IPS DF 19.7 (cell line): ENCODE data around the gene MTCL3.
"Not testable (repeated sequence)": the region's sequence is repeated elsewhere in the genome, so short reads cannot be mapped to it uniquely, and the experiment has no call there.

ENCODE experiments used
- DNase-seq: peaks from one replicate; pipeline ENCODE4 v3.0.0-alpha.2; 2013; ENCODE audit warnings: low read depth, low spot score

MTCL3 gene

DNA sequence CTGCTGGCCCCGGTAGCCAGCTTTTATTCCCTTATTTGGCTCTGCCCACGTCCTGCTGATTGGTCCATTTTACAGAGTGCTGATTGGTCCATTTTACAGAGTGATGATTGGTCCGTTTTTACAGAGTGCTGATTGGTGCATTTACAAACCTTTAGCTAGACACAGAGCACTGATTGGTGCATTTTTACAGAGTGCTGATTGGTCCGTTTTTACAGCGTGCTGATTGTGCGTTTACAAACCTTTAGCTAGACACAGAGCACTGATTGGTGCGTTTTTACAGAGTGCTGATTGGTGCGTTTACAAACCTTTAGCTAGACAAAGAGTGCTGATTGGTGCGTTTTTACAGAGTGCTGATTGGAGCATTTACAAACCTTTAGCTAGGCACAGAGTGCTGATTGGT lies 90.6 kb downstream of the MTCL3 start:
- not testable (repeated sequence) for DNase-seq

- DNase-seq = no peak
Observed at GRCh38 chr6:127423921-127424320, 95.2 kb downstream of the MTCL3 start.
